WTC11 (cell line): ENCODE measurements around the gene ORC3. TPM values are rescaled to one million over a fixed set of nuclear protein-coding genes. Genes with fewer than 3 reads are reported as not detected.

Experiments used
- ATAC-seq: fragments of 200-7000 bp; cut with Tn5 transposase; 2 replicates; pipeline ENCODE4 v1.10.0; 2021; ENCODE audit warnings: mild to moderate bottlenecking, moderate library complexity
- CTCF ChIA-PET: fragments of 300-600 bp; sonication (Branson Sonifier 250); formaldehyde crosslinking; loops from one replicate; lab custom pipeline; 2021; ENCODE audit warnings: antibody characterized with exemption; lab: Charles Lee
- POLR2A ChIA-PET: fragments of 350-600 bp; sonication (Branson Sonifier 250); formaldehyde crosslinking; loops from one replicate; lab custom pipeline; 2021; ENCODE audit warnings: antibody characterized with exemption; lab: Charles Lee
- DNase-seq: peaks from one replicate; pipeline ENCODE4 v3.0.0; 2021; ENCODE audit warnings: low spot score
- H3K27ac Mint-ChIP-seq: 2 replicates; pipeline ENCODE4 v1.8.0; 2021; ENCODE audit warnings: mixed read lengths
- H3K27me3 Mint-ChIP-seq: 2 replicates; pipeline ENCODE4 v1.8.0; 2021; ENCODE audit warnings: low read depth, mild to moderate bottlenecking, moderate library complexity, mixed read lengths
- H3K36me3 Mint-ChIP-seq: 2 replicates; pipeline ENCODE4 v1.8.0; 2021; ENCODE audit warnings: mixed read lengths
- H3K4me1 Mint-ChIP-seq: 2 replicates; pipeline ENCODE4 v1.8.0; 2022; ENCODE audit warnings: mixed read lengths
- H3K4me3 Mint-ChIP-seq: 2 replicates; pipeline ENCODE4 v1.8.0; 2021; ENCODE audit warnings: mild to moderate bottlenecking, moderate library complexity, mixed read lengths
- H3K9me3 Mint-ChIP-seq: 2 replicates; pipeline ENCODE4 v1.8.0; 2021; ENCODE audit warnings: mixed read lengths
- ARID4B ChIP-seq: sonication (generic); formaldehyde crosslinking; IDR thresholded peaks from 2 replicates; pipeline ENCODE4 v1.8.0; 2023; ENCODE audit warnings: missing genetic modification reagents, mild to moderate bottlenecking, borderline replicate concordance
- CDX4 ChIP-seq: fragments of 250-450 bp; sonication (Bioruptor Pico); IDR thresholded peaks from 2 replicates; pipeline ENCODE4 v1.9.0; 2021; ENCODE audit warnings: moderate library complexity, mild to moderate bottlenecking, inconsistent platforms, borderline replicate concordance
- CTCF ChIP-seq: fragments of 200-600 bp; IDR thresholded peaks from 2 replicates; pipeline ENCODE4 v1.8.0; 2022; ENCODE audit warnings: antibody characterized with exemption
- EMX1 ChIP-seq: fragments of 250-450 bp; sonication (Bioruptor Pico); IDR thresholded peaks from 2 replicates; pipeline ENCODE4 v1.8.0; 2021; ENCODE audit warnings: mild to moderate bottlenecking
- FOXP1 ChIP-seq: sonication (generic); formaldehyde crosslinking; IDR thresholded peaks from 2 replicates; pipeline ENCODE4 v1.8.0; 2022; ENCODE audit warnings: missing genetic modification reagents, mild to moderate bottlenecking, moderate library complexity, borderline replicate concordance
- IRF2 ChIP-seq: sonication (generic); formaldehyde crosslinking; IDR thresholded peaks from 2 replicates; pipeline ENCODE4 v1.8.0; 2022; ENCODE audit warnings: low read depth, missing genetic modification reagents, borderline replicate concordance
- MAX ChIP-seq: sonication (generic); formaldehyde crosslinking; IDR thresholded peaks from 2 replicates; pipeline ENCODE4 v1.8.0; 2022; ENCODE audit warnings: mild to moderate bottlenecking, missing genetic modification reagents
- MXD4 ChIP-seq: fragments of 250-450 bp; sonication (Bioruptor Pico); IDR thresholded peaks from 2 replicates; pipeline ENCODE4 v1.8.0; 2021; ENCODE audit warnings: mild to moderate bottlenecking, moderate library complexity, borderline replicate concordance
- MYBL2 ChIP-seq: sonication (generic); formaldehyde crosslinking; IDR thresholded peaks from 2 replicates; pipeline ENCODE4 v1.8.1; 2023; ENCODE audit warnings: mild to moderate bottlenecking, moderate library complexity, missing genetic modification reagents
- NFYB ChIP-seq: sonication (generic); formaldehyde crosslinking; conservative IDR thresholded peaks from 2 replicates; pipeline ENCODE4 v1.8.0; 2022; ENCODE audit warnings: low read depth, missing genetic modification reagents
- PREB ChIP-seq: sonication (generic); formaldehyde crosslinking; IDR thresholded peaks from 2 replicates; pipeline ENCODE4 v1.8.1; 2022; ENCODE audit warnings: mild to moderate bottlenecking, missing genetic modification reagents, moderate library complexity, borderline replicate concordance
- PRRX2 ChIP-seq: fragments of 250-450 bp; sonication (Bioruptor Pico); IDR thresholded peaks from 2 replicates; pipeline ENCODE4 v1.8.0; 2021; ENCODE audit warnings: mild to moderate bottlenecking
- RELA ChIP-seq: sonication (generic); formaldehyde crosslinking; IDR thresholded peaks from 2 replicates; pipeline ENCODE4 v1.8.1; 2022; ENCODE audit warnings: missing genetic modification reagents, mild to moderate bottlenecking, borderline replicate concordance
- RORB ChIP-seq: fragments of 250-450 bp; sonication (Bioruptor Pico); IDR thresholded peaks from 2 replicates; pipeline ENCODE4 v1.9.0; 2021; ENCODE audit warnings: mild to moderate bottlenecking
- SOX15 ChIP-seq: fragments of 250-450 bp; sonication (Bioruptor Pico); IDR thresholded peaks from 2 replicates; pipeline ENCODE4 v1.9.0; 2021; ENCODE audit warnings: mild to moderate bottlenecking
- SP1 ChIP-seq: sonication (generic); formaldehyde crosslinking; conservative IDR thresholded peaks from 2 replicates; pipeline ENCODE4 v1.8.1; 2022; ENCODE audit warnings: missing genetic modification reagents
- TEAD1 ChIP-seq: sonication (generic); formaldehyde crosslinking; IDR thresholded peaks from 2 replicates; pipeline ENCODE4 v1.8.0; 2022; ENCODE audit warnings: mild to moderate bottlenecking, missing genetic modification reagents
- ZBTB21 ChIP-seq: sonication (generic); formaldehyde crosslinking; IDR thresholded peaks from 2 replicates; pipeline ENCODE4 v1.8.1; 2023; ENCODE audit warnings: mild to moderate bottlenecking, missing genetic modification reagents, borderline replicate concordance
- ZNF138 ChIP-seq: sonication (generic); formaldehyde crosslinking; conservative IDR thresholded peaks from 2 replicates; pipeline ENCODE4 v1.8.1; 2022; ENCODE audit warnings: mild to moderate bottlenecking, moderate library complexity, missing genetic modification reagents
- ZNF317 ChIP-seq: sonication (generic); formaldehyde crosslinking; IDR thresholded peaks from 2 replicates; pipeline ENCODE4 v1.8.1; 2023; ENCODE audit warnings: low read depth, mild to moderate bottlenecking, moderate library complexity, missing genetic modification reagents, borderline replicate concordance
- ZNF396 ChIP-seq: fragments of 250-450 bp; sonication (Bioruptor Pico); IDR thresholded peaks from 2 replicates; pipeline ENCODE4 v1.8.0; 2021; ENCODE audit warnings: mild to moderate bottlenecking, moderate library complexity, borderline replicate concordance
- ZNF425 ChIP-seq: fragments of 250-450 bp; sonication (Bioruptor Pico); conservative IDR thresholded peaks from 2 replicates; pipeline ENCODE4 v1.9.0; 2021; ENCODE audit warnings: mild to moderate bottlenecking
- total RNA-seq: library from RNA; stranded (reverse); gene quantifications from 3 replicates; pipeline ENCODE4 v1.2.3, GENCODE V29; 2021

ORC3 gene
- total RNA-seq, 1 experiment from 2014 or later: 50.7 TPM

GRCh38 chr6:87641065-87641692 is 51.2 kb downstream of the ORC3 start (continued):
- TF ChIP-seq CDX4 (no peak), EMX1 (no peak), RELA (CRISPR knock-in tag) (no peak), IRF2 (CRISPR knock-in tag) (no peak), ZNF425 (CRISPR knock-in tag) (no peak), PRRX2 (CRISPR knock-in tag) (no peak), MAX (CRISPR knock-in tag) (no peak), FOXP1 (no peak), ZNF317 (CRISPR knock-in tag) (no peak)
- TF ChIP-seq, all 79 proteins: peak for 0

- POLR2A ChIA-PET: no interaction called here
- peaks cover 4% of the 10 kb centered on the region; the same call in 1 of the 2 replicates for H3K4me1 Mint-ChIP-seq
- DNase-seq (no peak), ATAC-seq (no peak)
- H3K27ac Mint-ChIP-seq: no peak overlapping the region
- H3K4me3 Mint-ChIP-seq: no peak overlapping the region
- H3K27me3 Mint-ChIP-seq: no peaks in the 10 kb centered on the region
- TF ChIP-seq MXD4 (CRISPR knock-in tag) (no peak), MYBL2 (CRISPR knock-in tag) (no peak), NFYB (CRISPR knock-in tag) (no peak), PREB (CRISPR knock-in tag) (no peak)
- peaks cover 10% of the 10 kb centered on the region for H3K36me3 Mint-ChIP-seq
- no peaks in the 10 kb centered on the region for H3K9me3 Mint-ChIP-seq
- CTCF ChIA-PET: no interaction called here
Observed at GRCh38 chr6:87645080-87645479, 55.1 kb downstream of the ORC3 start.

- H3K36me3 Mint-ChIP-seq: peaks cover 32% of the 10 kb centered on the region
- H3K9me3 Mint-ChIP-seq: no peaks in the 10 kb centered on the region
- H3K27ac Mint-ChIP-seq: peak overlapping the region; percentile 96
- POLR2A ChIA-PET: no interaction called here
- CTCF ChIA-PET: no interaction called here
- ATAC-seq (peak; percentile 75), DNase-seq (no peak)
- H3K4me1 Mint-ChIP-seq: peaks cover 32% of the 10 kb centered on the region
- peak overlapping the region; percentile 38 for H3K4me3 Mint-ChIP-seq
- no peaks in the 10 kb centered on the region for H3K27me3 Mint-ChIP-seq
- TF ChIP-seq RORB (CRISPR knock-in tag): no peak
- TF ChIP-seq TEAD1 (CRISPR knock-in tag): no peak
- no peak for TF ChIP-seq SOX15
- TF ChIP-seq ZNF396 (CRISPR knock-in tag): no peak
- no peak for TF ChIP-seq ZBTB21 (CRISPR knock-in tag)
- no peak for TF ChIP-seq CTCF
- no peak for TF ChIP-seq ZNF138
- TF ChIP-seq MAX (CRISPR knock-in tag): no peak
- TF ChIP-seq SP1 (CRISPR knock-in tag): no peak
- no peak for TF ChIP-seq ARID4B
- TF ChIP-seq, all 79 proteins: peak for 0
Observed at GRCh38 chr6:87653074-87653962, 63.4 kb downstream of the ORC3 start.
